Trophoblast cell (in vitro differentiated cells and primary cell): ENCODE data around the gene ARHGAP30.

Experiments used
- DNase-seq, 2 donors: peaks; one replicate each; pipeline ENCODE4 v3.0.0-alpha.2; 2016
- H2AFZ ChIP-seq: 2 replicates; pipeline ENCODE4 v1.6.1; 2013; ENCODE audit warnings: low read length, moderate library complexity, mild to moderate bottlenecking; ENCODE audit not compliant: insufficient read depth, poor library complexity
- H2AK5ac ChIP-seq: 2 replicates; pipeline ENCODE4 v1.6.1; 2013; ENCODE audit warnings: mild to moderate bottlenecking, low read length
- H2BK120ac ChIP-seq: 2 replicates; pipeline ENCODE4 v1.6.1; 2013; ENCODE audit warnings: low read length, mild to moderate bottlenecking, moderate library complexity; ENCODE audit not compliant: insufficient read depth, poor library complexity
- H2BK12ac ChIP-seq: 2 replicates; pipeline ENCODE4 v1.6.1; 2013; ENCODE audit warnings: mild to moderate bottlenecking, low read length, moderate library complexity
- H2BK5ac ChIP-seq: 2 replicates; pipeline ENCODE4 v1.6.1; 2013; ENCODE audit warnings: low read length, low read depth, moderate library complexity, mild to moderate bottlenecking; ENCODE audit not compliant: poor library complexity
- H3K14ac ChIP-seq: 2 replicates; pipeline ENCODE4 v1.6.1; 2013; ENCODE audit warnings: mild to moderate bottlenecking, low read length
- H3K18ac ChIP-seq: 2 replicates; pipeline ENCODE4 v1.6.1; 2013; ENCODE audit warnings: mild to moderate bottlenecking, low read length
- H3K23ac ChIP-seq: 2 replicates; pipeline ENCODE4 v1.6.1; 2013; ENCODE audit warnings: low read length
- H3K27ac ChIP-seq: 2 replicates; pipeline ENCODE4 v1.5.1; 2013; ENCODE audit warnings: low read depth, mild to moderate bottlenecking, inconsistent platforms, low read length, moderate library complexity
- H3K27me3 ChIP-seq: 2 replicates; pipeline ENCODE4 v1.6.1; 2013; ENCODE audit warnings: inconsistent platforms, mild to moderate bottlenecking, low read length, moderate library complexity; ENCODE audit not compliant: insufficient read depth
- H3K36me3 ChIP-seq, 2 experiments: 1 replicate in 1 of 2; 2 replicates in 1 of 2; pipeline ENCODE4 v1.6.1; 2013; ENCODE audit warnings: low read length in 2 of 2, mild to moderate bottlenecking in 2 of 2, moderate library complexity in 1 of 2; ENCODE audit not compliant: insufficient read depth in 2 of 2, control insufficient read depth in 1 of 2
- H3K4ac ChIP-seq: 2 replicates; pipeline ENCODE4 v1.6.1; 2013; ENCODE audit warnings: low read depth, mild to moderate bottlenecking, low read length, moderate library complexity
- H3K4me1 ChIP-seq, 2 experiments: 1 replicate in 1 of 2; 2 replicates in 1 of 2; pipeline ENCODE4 v1.6.1; 2013; ENCODE audit warnings: low read length in 2 of 2, mild to moderate bottlenecking in 2 of 2, moderate library complexity in 1 of 2; ENCODE audit not compliant: insufficient read depth in 2 of 2, control insufficient read depth in 1 of 2
- H3K4me2 ChIP-seq: 2 replicates; pipeline ENCODE4 v1.6.1; 2013; ENCODE audit warnings: inconsistent platforms, mild to moderate bottlenecking, low read length, moderate library complexity
- H3K4me3 ChIP-seq: 2 replicates; pipeline ENCODE4 v1.5.1; 2013; ENCODE audit warnings: mild to moderate bottlenecking, low read depth, low read length, inconsistent platforms
- H3K79me1 ChIP-seq: one replicate; pipeline ENCODE4 v1.6.1; 2013; ENCODE audit warnings: low read length
- H3K79me2 ChIP-seq: 2 replicates; pipeline ENCODE4 v1.6.1; 2013; ENCODE audit warnings: low read length, mild to moderate bottlenecking; ENCODE audit not compliant: control insufficient read depth, insufficient read depth, poor library complexity
- H3K9ac ChIP-seq: 2 replicates; pipeline ENCODE4 v1.6.1; 2013; ENCODE audit warnings: mild to moderate bottlenecking, low read length
- H3K9me3 ChIP-seq: 2 replicates; pipeline ENCODE4 v1.6.1; 2013; ENCODE audit warnings: low read depth, mild to moderate bottlenecking, control low read depth, inconsistent platforms, low read length; ENCODE audit not compliant: insufficient read depth
- H4K12ac ChIP-seq: 2 replicates; pipeline ENCODE4 v1.6.1; 2013; ENCODE audit warnings: low read depth, mild to moderate bottlenecking, low read length, moderate library complexity
- H4K8ac ChIP-seq: 2 replicates; pipeline ENCODE4 v1.6.1; 2013; ENCODE audit warnings: low read depth, mild to moderate bottlenecking, low read length, moderate library complexity
- H4K91ac ChIP-seq: one replicate; pipeline ENCODE4 v1.6.1; 2013; ENCODE audit warnings: low read depth, mild to moderate bottlenecking, low read length, moderate library complexity
- WGBS: extraction: QIAGEN DNeasy Blood & Tissue Kit; methylation state at CpG from one replicate; pipeline ENCODE4 v1.1.7; 2013; ENCODE audit warnings: missing lambda C conversion rate; ENCODE audit not compliant: insufficient read length, insufficient coverage; ENCODE audit errors: extremely low coverage; 5-methylcytosine and 5-hydroxymethylcytosine counted together

Gene ARHGAP30

GRCh38 chr1:161106431-161106830 lies 36.7 kb upstream of the ARHGAP30 start:
- Histone ChIP-seq H3K9ac (no peak overlapping the region), H2BK5ac (no peak overlapping the region), H3K4me1 (no peaks in the 10 kb centered on the region), H3K4me3 (no peak overlapping the region), H3K18ac (no peak overlapping the region), H4K12ac (no peak overlapping the region), H2BK120ac (no peak overlapping the region), H3K23ac (no peak overlapping the region), H3K36me3 (peaks cover 9 to 14% of the 10 kb centered on the region in 2 experiments), H3K4ac (no peak overlapping the region), H3K4me2 (no peak overlapping the region), H4K8ac (no peak overlapping the region), H2BK12ac (no peak overlapping the region), H2AK5ac (no peak overlapping the region), H3K14ac (no peak overlapping the region), H3K27ac (no peak overlapping the region), H2AFZ (no peak overlapping the region), H3K27me3 (no peaks in the 10 kb centered on the region), H3K9me3 (no peaks in the 10 kb centered on the region), H3K79me2 (no peaks in the 10 kb centered on the region), H4K91ac (no peak overlapping the region), H3K79me1 (no peaks in the 10 kb centered on the region)
- WGBS = no CpG with 5 or more reads among the region's 1 CpG
- DNase-seq = no peak

GRCh38 chr1:161100556-161100955 lies 30.9 kb upstream of the ARHGAP30 start:
- Histone ChIP-seq H3K4me3 (no peak overlapping the region), H3K27ac (no peak overlapping the region), H2BK5ac (no peak overlapping the region), H3K4me1 (peaks cover 9 to 11% of the 10 kb centered on the region in 2 experiments), H4K91ac (no peak overlapping the region), H2AFZ (no peak overlapping the region), H4K12ac (no peak overlapping the region), H3K14ac (no peak overlapping the region), H3K27me3 (no peaks in the 10 kb centered on the region), H3K4me2 (no peak overlapping the region), H3K9ac (no peak overlapping the region), H3K9me3 (no peaks in the 10 kb centered on the region), H3K79me2 (peaks cover 3% of the 10 kb centered on the region), H2BK120ac (no peak overlapping the region), H3K4ac (no peak overlapping the region), H3K36me3 (peaks cover 12 to 21% of the 10 kb centered on the region in 2 experiments), H2AK5ac (no peak overlapping the region), H3K23ac (no peak overlapping the region), H2BK12ac (no peak overlapping the region), H3K18ac (no peak overlapping the region), H4K8ac (no peak overlapping the region), H3K79me1 (peaks cover 10% of the 10 kb centered on the region)
- WGBS = no CpG with 5 or more reads among the region's 2 CpGs
- no peak for DNase-seq

- peaks cover 12% of the 10 kb centered on the region for H3K79me1 ChIP-seq
- peak overlapping the region; percentile 69 for H4K8ac ChIP-seq
- no peak overlapping the region for H3K4ac ChIP-seq
- no peak overlapping the region for H3K27ac ChIP-seq
- H4K12ac ChIP-seq = peak overlapping the region; percentile 56
- peak overlapping the region; percentile 92 for H3K4me2 ChIP-seq
- H3K23ac ChIP-seq = no peak overlapping the region
- H3K4me1 ChIP-seq = peaks cover 9 to 11% of the 10 kb centered on the region in 2 experiments
- peaks cover 3% of the 10 kb centered on the region for H3K79me2 ChIP-seq
- H2BK5ac ChIP-seq = no peak overlapping the region
- no peak overlapping the region for H2AFZ ChIP-seq
- H2BK12ac ChIP-seq = no peak overlapping the region
- DNase-seq = no peak
- no peak overlapping the region for H4K91ac ChIP-seq
- H2AK5ac ChIP-seq = no peak overlapping the region
- no peaks in the 10 kb centered on the region for H3K27me3 ChIP-seq
- no peaks in the 10 kb centered on the region for H3K9me3 ChIP-seq
- H3K9ac ChIP-seq = no peak overlapping the region
- H3K36me3 ChIP-seq = peaks cover 12 to 21% of the 10 kb centered on the region in 2 experiments
- no peak overlapping the region for H3K4me3 ChIP-seq
- no peak overlapping the region for H2BK120ac ChIP-seq
- H3K18ac ChIP-seq = peak overlapping the region; percentile 21
- WGBS = no CpG with 5 or more reads among the region's 9 CpGs
- no peak overlapping the region for H3K14ac ChIP-seq
Measured at GRCh38 chr1:161099090-161099802, 29.6 kb upstream of the ARHGAP30 start.

- peak within 1 kb of the TSS; percentile 92 for H3K4me2 ChIP-seq
Measured at GRCh38 chr1:161098210-161099068, 28.7 kb upstream of the ARHGAP30 start, which contains the start of gene KLHDC9. Gene KLHDC9 (plus strand): TSS chr1:161098361. CDS start chr1:161098536, 175 bp downstream.

More at GRCh38 chr1:161098210-161099068, 28.7 kb upstream of the ARHGAP30 start, which contains the start of gene KLHDC9:
- H3K4me1 ChIP-seq = peaks cover 10 to 11% of the 10 kb centered on the region in 2 experiments
- peak within 1 kb of the TSS; percentile 35 for H2BK120ac ChIP-seq
- H3K79me1 ChIP-seq = peaks cover 13% of the 10 kb centered on the region
- peak within 1 kb of the TSS; percentile 1 for H3K27ac ChIP-seq
- WGBS = no CpG with 5 or more reads among the region's 71 CpGs
- peak within 1 kb of the TSS; percentile 56 for H4K12ac ChIP-seq
- peak within 1 kb of the TSS; percentile 73 for H3K14ac ChIP-seq
- H2BK12ac ChIP-seq = peak within 1 kb of the TSS; percentile 78
- no peaks in the 10 kb centered on the region for H3K9me3 ChIP-seq
- H4K8ac ChIP-seq = peak within 1 kb of the TSS; percentile 69
- H3K4me3 ChIP-seq = peak within 1 kb of the TSS; percentile 87
- peak within 1 kb of the TSS; percentile 51 for H2BK5ac ChIP-seq
- peaks cover 3% of the 10 kb centered on the region for H3K79me2 ChIP-seq
- peak within 1 kb of the TSS; percentile 82 for H3K9ac ChIP-seq
- no peak within 1 kb of the TSS for H3K23ac ChIP-seq
- H4K91ac ChIP-seq = peak within 1 kb of the TSS; percentile 87
- no peaks in the 10 kb centered on the region for H3K27me3 ChIP-seq
- peak within 1 kb of the TSS; percentile 1 for H3K4ac ChIP-seq
- H3K18ac ChIP-seq = peak within 1 kb of the TSS; percentile 76
- peak within 1 kb of the TSS; percentile 12 for H2AK5ac ChIP-seq
- H3K36me3 ChIP-seq = peaks cover 12 to 21% of the 10 kb centered on the region in 2 experiments
- peak within 1 kb of the TSS; percentile 63 for H2AFZ ChIP-seq
- peak in 1 of 2 donors; percentile 68 for DNase-seq
